ENCODE results near the gene ZNF385C. TPM values are rescaled to one million over a fixed set of nuclear protein-coding genes. Genes with fewer than 3 reads are reported as not detected.

Gene ZNF385C
- total and polyA plus RNA-seq, 2 of the 13 experiments (the other 11 are each of a cell fraction or from before 2014, with no cell fraction given) = 2.3 to 6.1 TPM

DNA sequence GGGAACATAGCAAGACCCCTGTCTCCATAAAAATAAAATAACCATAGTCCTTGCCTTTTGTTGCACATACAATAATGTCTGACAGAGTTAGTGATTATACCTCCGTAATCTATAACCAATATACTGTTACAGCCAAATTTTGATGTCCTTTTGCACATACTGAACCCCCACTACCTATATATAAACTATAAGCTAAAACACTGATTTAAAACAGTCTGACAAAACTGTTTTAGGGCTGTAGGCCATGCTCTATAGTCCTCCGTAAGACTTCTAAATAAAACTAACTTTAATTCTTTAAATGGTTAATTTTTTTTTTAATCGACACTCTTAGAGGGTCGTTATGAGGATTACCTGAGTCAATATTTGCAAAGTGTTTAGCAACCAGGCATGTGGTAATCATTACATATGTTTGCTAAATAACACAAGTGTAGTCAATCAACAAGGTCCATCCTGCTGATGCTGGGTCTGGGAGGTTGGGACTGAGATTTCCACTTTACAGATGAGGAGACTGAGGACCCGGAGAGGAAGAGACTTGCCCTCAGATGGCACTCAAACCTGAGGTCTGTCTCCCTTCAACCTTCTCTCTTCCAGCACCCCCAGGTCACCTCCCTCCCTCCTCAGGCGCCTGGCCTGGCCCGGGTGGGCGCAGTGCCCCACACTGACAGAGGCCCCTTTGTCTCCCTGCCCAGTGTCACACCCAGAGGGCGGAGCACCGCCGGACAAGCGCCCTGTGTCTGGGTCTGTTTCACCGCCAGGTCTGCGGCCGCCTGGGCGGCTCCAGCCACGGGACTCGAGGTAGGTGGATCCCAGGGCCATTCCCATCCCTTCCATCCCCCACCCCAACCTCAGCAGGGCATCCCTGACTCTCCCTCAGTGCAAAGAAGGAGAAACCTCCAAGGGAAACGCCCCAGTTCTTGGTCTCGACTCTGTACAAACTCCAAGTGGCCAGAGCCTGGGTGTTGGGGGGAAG lies 10.3 kb downstream of the ZNF385C start (continued):
- no peak for TF ChIP-seq ZNF740 (CRISPR knock-in tag; IDR thresholded peaks at IDR 0.05)
- TF ChIP-seq GTF3A (CRISPR knock-in tag; conservative IDR thresholded peaks at IDR 0.05) = no peak
- TF ChIP-seq MZF1 (CRISPR knock-in tag; IDR thresholded peaks at IDR 0.05; ENCODE audit: borderline replicate concordance) = no peak
- TF ChIP-seq ZNF124 (CRISPR knock-in tag; IDR thresholded peaks at IDR 0.05) = 0 out of 2 replicates have a peak, but pooled peaks have one; percentile 23
- no peak; the same call in 1 of the 2 replicates for TF ChIP-seq TAF1 (CRISPR knock-in tag; IDR thresholded peaks at IDR 0.05)
- TF ChIP-seq ZNF781 (CRISPR knock-in tag; IDR thresholded peaks at IDR 0.05; ENCODE audit: borderline replicate concordance, not compliant biosample characterization) = no peak
- no peak for TF ChIP-seq STAG1 (CRISPR knock-in tag; IDR thresholded peaks at IDR 0.05)
- no peak for TF ChIP-seq ZBTB2 (CRISPR knock-in tag; IDR thresholded peaks at IDR 0.05; ENCODE audit: low read depth)
- TF ChIP-seq CTCF (CRISPR knock-in tag; IDR thresholded peaks at IDR 0.05) = peak; percentile 28; the same call in 1 of the 2 replicates
- no peak for TF ChIP-seq ZNF24 (IDR thresholded peaks at IDR 0.05)
- TF ChIP-seq YEATS4 (CRISPR knock-in tag; IDR thresholded peaks at IDR 0.05; ENCODE audit: borderline replicate concordance) = no peak
- no peak for TF ChIP-seq ZNF589 (CRISPR knock-in tag; conservative IDR thresholded peaks at IDR 0.05)
- no peak for TF ChIP-seq PCBP2 (optimal IDR thresholded peaks at IDR 0.05; ENCODE audit: low read depth, low read length, poor library complexity, severe bottlenecking)
- no peak for TF ChIP-seq TMF1 (CRISPR knock-in tag; IDR thresholded peaks at IDR 0.05; ENCODE audit: low read depth)
- TF ChIP-seq ATM (IDR thresholded peaks at IDR 0.05; ENCODE audit: borderline replicate concordance) = no peak
- no peak for TF ChIP-seq ZNF318 (CRISPR knock-in tag; IDR thresholded peaks at IDR 0.05)
- no peak for TF ChIP-seq ZNF367 (CRISPR knock-in tag; IDR thresholded peaks at IDR 0.05; ENCODE audit: borderline replicate concordance)
